Liver (tissue), 9 donors: ENCODE measurements around the gene ANKS3. TPM values are rescaled to one million over a fixed set of nuclear protein-coding genes. Genes with fewer than 3 reads are reported as not detected.

Experiments
- DNase-seq: peaks from one replicate; pipeline ENCODE4 v3.0.0-alpha.2; 2017; ENCODE audit warnings: low spot score
- H3K27ac ChIP-seq, 2 donors: one replicate each; pipeline ENCODE4 v1.7.0; 2013; ENCODE audit warnings: inconsistent platforms in 2 of 2, low read length in 2 of 2, control low read depth in 1 of 2, low read depth in 1 of 2, mild to moderate bottlenecking in 1 of 2
- H3K27me3 ChIP-seq, 4 donors: one replicate each; pipeline versions ENCODE4 v1.6.1 to v1.7.0; 2013; ENCODE audit warnings: low read length in 3 of 4, inconsistent platforms in 1 of 4, mild to moderate bottlenecking in 1 of 4, moderate library complexity in 1 of 4; ENCODE audit not compliant: control insufficient read depth in 4 of 4, insufficient read depth in 4 of 4
- H3K36me3 ChIP-seq, 4 donors: one replicate each; pipeline versions ENCODE4 v1.6.1 to v1.7.0; 2013; ENCODE audit warnings: low read length in 3 of 4, mild to moderate bottlenecking in 3 of 4, low read depth in 1 of 4, moderate library complexity in 1 of 4; ENCODE audit not compliant: control insufficient read depth in 4 of 4, insufficient read depth in 3 of 4
- H3K4me1 ChIP-seq, 4 donors: one replicate each; pipeline versions ENCODE4 v1.6.1 to v1.7.0; 2013; ENCODE audit warnings: low read length in 3 of 4, mild to moderate bottlenecking in 3 of 4, moderate library complexity in 1 of 4; ENCODE audit not compliant: control insufficient read depth in 4 of 4, insufficient read depth in 4 of 4
- H3K4me3 ChIP-seq, 3 donors: one replicate each; pipeline versions ENCODE4 v1.6.1 to v1.7.0; 2013; ENCODE audit warnings: low read length in 3 of 3, control low read depth in 1 of 3, low read depth in 1 of 3, mild to moderate bottlenecking in 1 of 3
- H3K9ac ChIP-seq, 2 donors: one replicate each; pipeline ENCODE4 v1.7.0; 2013; ENCODE audit warnings: low read length in 2 of 2, mild to moderate bottlenecking in 2 of 2, moderate library complexity in 2 of 2, control low read depth in 1 of 2, low read depth in 1 of 2
- H3K9me3 ChIP-seq, 4 donors: one replicate each; pipeline versions ENCODE4 v1.6.1 to v1.7.0; 2013; ENCODE audit warnings: low read length in 3 of 4; ENCODE audit not compliant: control insufficient read depth in 4 of 4
- ATF3 ChIP-seq: IDR thresholded peaks from 2 replicates; pipeline ENCODE4 v1.6.1; 2016; ENCODE audit warnings: antibody characterized with exemption
- EGR1 ChIP-seq, 2 donors: IDR thresholded peaks; 2 replicates each; pipeline ENCODE4 v1.6.1; 2016 to 2018; ENCODE audit warnings: antibody characterized with exemption in 2 of 2, low read depth in 2 of 2
- FOXA1 ChIP-seq: IDR thresholded peaks from 2 replicates; pipeline ENCODE4 v1.6.1; 2016; ENCODE audit warnings: antibody characterized with exemption
- FOXA2 ChIP-seq: IDR thresholded peaks from 2 replicates; pipeline ENCODE4 v1.6.1; 2016; ENCODE audit warnings: antibody characterized with exemption
- GABPA ChIP-seq, 2 donors: IDR thresholded peaks in 1 of 2; conservative IDR thresholded peaks in 1 of 2; 2 replicates each; pipeline ENCODE4 v1.6.1; 2016; ENCODE audit warnings: antibody characterized with exemption in 2 of 2, mild to moderate bottlenecking in 1 of 2, moderate library complexity in 1 of 2
- HNF4A ChIP-seq, 2 donors: conservative IDR thresholded peaks; 2 replicates each; pipeline ENCODE4 v1.6.1; 2016; ENCODE audit warnings: antibody characterized with exemption in 2 of 2, mild to moderate bottlenecking in 2 of 2
- HNF4G ChIP-seq: IDR thresholded peaks from 2 replicates; pipeline ENCODE4 v1.6.1; 2016; ENCODE audit warnings: antibody characterized with exemption
- JUND ChIP-seq, 2 donors: IDR thresholded peaks; 2 replicates each; pipeline ENCODE4 v1.6.1; 2016; ENCODE audit warnings: antibody characterized with exemption in 2 of 2
- RAD21 ChIP-seq, 2 donors: IDR thresholded peaks; 2 replicates each; pipeline ENCODE4 v1.6.1; 2016; ENCODE audit warnings: antibody characterized with exemption in 2 of 2, mild to moderate bottlenecking in 2 of 2
- REST ChIP-seq: IDR thresholded peaks from 2 replicates; pipeline ENCODE4 v1.6.1; 2016; ENCODE audit warnings: antibody characterized with exemption, mild to moderate bottlenecking
- RXRA ChIP-seq, 2 donors: IDR thresholded peaks; 2 replicates each; pipeline ENCODE4 v1.6.1; 2017 to 2018; ENCODE audit warnings: antibody characterized with exemption in 2 of 2, mild to moderate bottlenecking in 1 of 2
- SP1 ChIP-seq: IDR thresholded peaks from 2 replicates; pipeline ENCODE4 v1.6.1; 2018; ENCODE audit warnings: antibody characterized with exemption, mild to moderate bottlenecking
- TAF1 ChIP-seq: conservative IDR thresholded peaks from 2 replicates; pipeline ENCODE4 v1.6.1; 2016; ENCODE audit warnings: antibody characterized with exemption, mild to moderate bottlenecking
- YY1 ChIP-seq: IDR thresholded peaks from 2 replicates; pipeline ENCODE4 v1.6.1; 2016; ENCODE audit warnings: antibody characterized with exemption, mild to moderate bottlenecking
- WGBS: extraction: QIAGEN DNeasy Blood & Tissue Kit; methylation state at CpG from one replicate; pipeline ENCODE4 v1.1.7; 2013; 5-methylcytosine and 5-hydroxymethylcytosine counted together
- polyA plus RNA-seq, 2 donors: library from polyadenylated mRNA; stranded (reverse) in 1 of 2; unstranded in 1 of 2; fragments of 200-250 nt in 1 of 2; fragments of >200 nt in 1 of 2; fragmentation: Nextera tagmentation in 1 of 2; extraction: Ambion mirVana in 1 of 2; gene quantifications; one replicate each; pipeline versions ENCODE4 v1.2.1 to v1.2.3, GENCODE V29; 2013 to 2015
- total RNA-seq, 2 donors: library from RNA; depleted of rRNA; stranded (reverse); fragments of >200 nt; gene quantifications; one replicate each; pipeline ENCODE4 v1.2.3, GENCODE V29; 2014
- donor health status: healthy.
- donor health status: healthy.
- donor health status: healthy.
- donor health status: healthy.
- donor health status: healthy.

ANKS3 gene
- total and polyA plus RNA-seq, 4 donors, result 4.0 to 14.0 (median 4.7) TPM

- 56% methylated on average over 11 of the region's 11 CpGs for whole genome bisulfite sequencing
- Histone ChIP-seq H3K27me3 (no peaks in the 10 kb centered on the region), H3K9ac (no peak overlapping the region), H3K4me1 (peaks cover 6 to 66% (median 51%) of the 10 kb centered on the region in 4 donors), H3K4me3 (no peak overlapping the region), H3K9me3 (no peaks in the 10 kb centered on the region), H3K27ac (peak overlapping the region; percentile 83 to 98), H3K36me3 (peaks cover under 1 to 14% (median 6%) of the 10 kb centered on the region in 4 donors)
- TF ChIP-seq GABPA (IDR thresholded peaks at IDR 0.05 in 1 of 2, conservative IDR thresholded peaks at IDR 0.05 in 1 of 2), result no peak
- TF ChIP-seq REST, result no peak
- no peak for TF ChIP-seq JUND (IDR thresholded peaks at IDR 0.05)
- TF ChIP-seq RAD21 (IDR thresholded peaks at IDR 0.05), result no peak
- no peak for TF ChIP-seq FOXA1
- no peak for TF ChIP-seq SP1
- TF ChIP-seq HNF4G, result no peak
- TF ChIP-seq TAF1, result no peak
- TF ChIP-seq RXRA (IDR thresholded peaks at IDR 0.05), result no peak
- no peak for TF ChIP-seq ATF3
- no peak for DNase-seq
These were observed 57.2 kb downstream of the ANKS3 start for GRCh38 chr16:4676831-4677230.

GRCh38 chr16:4675864-4676786 lies 57.9 kb downstream of the ANKS3 start:
- peak overlapping the region in 1 of 2 donors; percentile 34 for H3K9ac ChIP-seq
- H3K27me3 ChIP-seq, result no peaks in the 10 kb centered on the region
- no peaks in the 10 kb centered on the region for H3K9me3 ChIP-seq
- WGBS, result 59% methylated on average over 23 of the region's 23 CpGs
- no peak for TF ChIP-seq EGR1 (IDR thresholded peaks at IDR 0.05; ENCODE audit: low read depth in 2 of 2)
- TF ChIP-seq HNF4A (conservative IDR thresholded peaks at IDR 0.05), result peak; percentile 76 to 87
- TF ChIP-seq JUND (IDR thresholded peaks at IDR 0.05), result no peak
- peak; percentile 61 for TF ChIP-seq SP1
- no peak for TF ChIP-seq FOXA2
- TF ChIP-seq HNF4G, result peak; percentile 39
- TF ChIP-seq RXRA (IDR thresholded peaks at IDR 0.05), result peak; percentile 51 to 74
- TF ChIP-seq YY1, result peak; percentile 33
- peak in 1 of 2 donors; percentile 24 for TF ChIP-seq RAD21 (IDR thresholded peaks at IDR 0.05)
- peaks cover 0 to 21% (median 7%) of the 10 kb centered on the region in 4 donors for H3K36me3 ChIP-seq
- peak overlapping the region; percentile 83 to 98 for H3K27ac ChIP-seq
- H3K4me3 ChIP-seq, result no peak overlapping the region
- no peak for DNase-seq
- H3K4me1 ChIP-seq, result peaks cover 6 to 60% (median 47%) of the 10 kb centered on the region in 4 donors
